Measurements from ENCODE around the gene SIX1.

Gene SIX1

GRCh38 chr14:60643463-60644314 is 5.6 kb downstream of the SIX1 start:
- no peak overlapping the region for H3K4me3 ChIP-seq (ENCODE audit: low read depth, low read length)

DNA sequence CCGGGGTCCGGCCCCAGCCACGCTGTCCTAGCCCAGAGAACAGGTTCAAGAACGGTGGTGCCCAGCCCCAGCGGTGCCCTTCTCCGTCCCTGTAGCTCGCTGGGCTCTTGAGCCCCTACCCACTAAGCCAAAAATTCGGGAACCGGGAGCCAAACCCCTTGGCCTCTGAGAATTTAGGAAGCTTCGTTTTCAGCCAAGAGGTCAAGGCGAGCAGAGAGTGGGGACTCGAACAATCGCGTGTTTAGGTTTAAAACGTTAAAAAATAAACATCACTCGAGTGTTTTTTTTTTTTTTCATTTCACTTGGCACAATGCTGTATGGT is 6.2 kb downstream of the SIX1 start:
- H3K4me3 ChIP-seq (ENCODE audit: low read depth, low read length), result no peak overlapping the region

DNA sequence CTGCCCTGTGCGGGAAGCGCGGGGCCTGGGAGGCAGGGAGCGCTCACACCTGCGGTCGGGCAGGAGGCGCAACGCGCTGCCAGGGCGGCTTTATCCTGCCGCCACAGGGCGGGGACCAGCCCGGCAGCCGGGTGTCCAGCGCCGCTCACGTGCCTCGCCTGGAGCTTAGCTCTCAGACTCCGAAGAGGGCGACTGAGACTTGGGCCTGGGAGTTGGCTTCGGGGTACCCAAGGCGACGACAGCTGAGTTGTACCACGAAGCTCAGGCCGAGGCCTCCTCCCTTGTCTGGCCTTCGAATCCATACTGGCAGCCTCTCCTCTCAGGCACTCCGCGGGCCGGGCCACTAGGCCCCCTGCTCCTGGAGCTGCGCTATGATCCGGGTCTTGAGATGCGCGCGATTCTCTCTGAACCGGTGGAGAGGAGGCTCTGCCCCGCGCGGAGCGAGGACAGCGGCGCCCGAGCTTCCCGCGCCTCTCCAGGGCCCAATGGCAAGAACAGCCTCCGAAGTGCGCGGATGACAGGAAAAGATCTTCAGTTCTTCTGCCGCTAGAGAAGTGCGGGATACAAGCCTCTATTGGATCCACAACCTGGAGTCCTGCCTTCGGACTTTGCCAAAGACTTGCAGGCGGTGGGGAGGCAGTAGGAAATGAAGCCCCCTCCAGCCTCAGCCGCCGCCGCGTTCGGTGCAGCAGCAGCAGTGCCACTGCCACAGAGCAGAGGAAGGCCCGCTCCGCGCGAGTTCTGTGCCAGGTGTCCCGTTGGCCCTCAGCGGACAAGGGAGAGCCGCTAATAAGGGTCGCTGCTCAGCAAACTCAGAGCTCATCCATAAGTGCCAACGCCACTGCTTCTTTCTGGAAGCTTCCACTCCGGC is 6.8 kb downstream of the SIX1 start:
- H3K4me3 ChIP-seq (ENCODE audit: low read depth, low read length), result no peak overlapping the region

DNA sequence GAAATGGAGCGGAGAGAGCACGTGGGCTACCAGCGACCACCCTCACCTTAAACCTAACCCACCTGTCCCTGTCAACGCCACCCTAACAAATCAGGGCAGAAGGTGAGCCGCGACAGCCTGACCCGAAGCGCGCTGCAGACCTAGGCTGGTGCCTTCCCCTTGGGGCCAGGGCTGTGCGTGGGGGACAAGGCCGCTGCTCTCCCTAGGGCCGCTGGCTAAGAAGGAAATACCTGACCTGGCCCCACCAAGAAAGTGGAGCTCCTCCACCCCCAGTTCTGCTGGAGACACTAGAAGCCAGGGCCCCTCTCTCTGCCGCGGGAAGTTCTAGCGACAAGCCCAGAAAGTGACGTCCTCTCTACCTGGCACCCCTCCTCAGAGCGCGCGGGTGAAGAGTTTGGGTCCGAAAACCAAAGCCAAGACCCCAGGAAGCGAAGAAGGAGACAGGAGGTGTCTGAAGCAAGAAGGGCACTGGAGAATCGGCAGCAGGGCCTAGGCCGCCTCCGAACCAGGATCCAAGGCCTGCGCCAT is 7.5 kb downstream of the SIX1 start:
- no peak overlapping the region for H3K4me3 ChIP-seq (ENCODE audit: low read depth, low read length)

- H3K4me3 ChIP-seq (ENCODE audit: low read depth, low read length), result no peak overlapping the region
Measured at GRCh38 chr14:60640859-60641741, 8.2 kb downstream of the SIX1 start.

- H3K4me3 ChIP-seq (ENCODE audit: low read depth, low read length), result no peak overlapping the region
Measured at GRCh38 chr14:60639674-60640073, 9.6 kb downstream of the SIX1 start.

- H3K4me3 ChIP-seq (ENCODE audit: low read depth, low read length), result peak overlapping the region; percentile 35
Measured at GRCh38 chr14:60637479-60638315, 11.6 kb downstream of the SIX1 start.

DNA sequence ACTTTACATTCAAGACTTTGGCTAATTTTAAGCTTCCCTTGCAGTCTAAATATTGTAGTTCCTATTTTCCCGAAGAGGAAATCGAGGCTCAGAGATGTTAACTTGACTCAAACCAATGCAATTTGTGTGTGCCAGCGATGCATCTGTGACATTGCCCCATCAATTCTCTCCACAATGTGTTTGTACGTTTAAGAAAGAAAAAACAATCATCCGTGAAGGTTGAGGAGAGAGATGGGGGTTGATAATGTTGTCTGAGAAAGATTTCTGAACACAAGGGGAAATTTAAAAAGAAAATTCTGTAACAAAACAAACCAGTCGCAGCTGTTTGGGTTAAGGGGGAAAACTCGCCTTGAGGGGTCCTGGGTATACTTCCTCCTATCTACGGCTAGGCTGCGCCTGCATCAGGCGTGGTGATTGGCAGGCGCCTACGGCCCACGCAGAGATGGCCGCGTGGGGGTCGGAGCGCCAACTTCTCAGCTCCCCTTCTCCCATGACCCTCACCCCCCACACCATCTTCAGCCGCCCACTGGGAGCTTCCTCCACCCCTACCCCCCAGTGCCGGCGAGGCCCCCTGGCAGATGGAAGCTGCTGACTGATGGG is 12.3 kb downstream of the SIX1 start:
- peak overlapping the region; percentile 35 for H3K4me3 ChIP-seq (ENCODE audit: low read depth, low read length)

- H3K4me3 ChIP-seq (ENCODE audit: low read depth, low read length), result no peak overlapping the region
Measured at GRCh38 chr14:60634153-60634552, 15.1 kb downstream of the SIX1 start.

- H3K4me3 ChIP-seq (ENCODE audit: low read depth, low read length), result no peak overlapping the region
Measured at GRCh38 chr14:60632777-60633176, 16.5 kb downstream of the SIX1 start.

DNA sequence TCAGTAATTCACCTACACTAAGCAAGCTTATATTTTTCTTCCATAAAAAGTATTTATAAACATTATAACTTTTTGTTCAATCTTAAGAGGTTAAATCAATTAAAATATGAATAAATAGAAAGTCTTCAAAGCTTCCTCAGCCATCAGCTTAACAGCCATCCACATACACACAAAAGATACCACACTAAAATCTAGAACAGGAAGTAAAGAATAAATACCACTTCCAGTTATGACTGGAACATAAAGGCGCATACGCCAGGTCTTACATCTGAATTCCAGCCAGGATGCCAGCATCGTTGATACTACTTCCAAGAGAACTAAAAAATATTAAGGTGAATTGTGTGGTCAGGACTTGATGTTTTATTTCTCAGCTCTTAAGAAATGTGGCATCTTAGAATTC is 17.0 kb downstream of the SIX1 start:
- no peak overlapping the region for H3K4me3 ChIP-seq (ENCODE audit: low read depth, low read length)

DNA sequence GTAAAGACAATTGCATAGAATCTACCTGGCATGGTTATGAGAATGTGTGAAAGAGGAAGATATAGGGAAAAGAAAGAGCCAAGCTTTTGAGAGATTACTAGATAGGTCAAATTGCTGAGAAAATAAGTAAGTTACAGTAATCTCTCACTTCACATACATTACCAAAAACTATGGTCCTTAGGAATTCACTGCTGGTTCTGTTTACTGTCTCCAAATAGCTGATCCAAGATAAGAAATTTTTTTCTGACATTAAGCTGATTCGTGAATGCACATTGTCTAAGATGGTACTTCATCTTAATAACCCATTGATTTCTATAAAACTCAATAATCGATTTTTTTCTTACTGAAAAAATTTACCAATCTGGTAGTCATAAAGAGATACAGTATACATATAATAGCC is 17.4 kb downstream of the SIX1 start:
- H3K4me3 ChIP-seq (ENCODE audit: low read depth, low read length), result no peak overlapping the region

- no peak overlapping the region for H3K4me3 ChIP-seq (ENCODE audit: low read depth, low read length)
Measured at GRCh38 chr14:60630129-60630528, 19.1 kb downstream of the SIX1 start.

DNA sequence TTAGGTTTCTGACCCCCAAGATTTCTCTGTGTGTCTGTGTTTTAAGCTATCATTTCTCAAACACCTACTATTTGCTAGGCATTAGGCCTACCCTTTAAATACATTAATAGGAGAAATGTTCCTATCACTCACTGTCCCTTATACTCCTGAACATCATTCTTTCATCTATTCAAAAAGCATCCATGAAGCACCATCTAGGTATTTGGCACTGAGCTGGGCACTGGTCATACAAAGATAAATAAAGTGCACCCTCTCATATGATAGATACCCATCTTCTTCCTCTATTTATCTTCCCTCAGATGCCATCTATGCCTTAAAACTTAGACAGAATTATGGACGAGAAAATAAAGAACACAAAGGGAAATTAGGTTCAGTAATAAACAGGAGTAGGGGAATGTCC is 20.4 kb downstream of the SIX1 start:
- no peak overlapping the region for H3K4me3 ChIP-seq (ENCODE audit: low read depth, low read length)

DNA sequence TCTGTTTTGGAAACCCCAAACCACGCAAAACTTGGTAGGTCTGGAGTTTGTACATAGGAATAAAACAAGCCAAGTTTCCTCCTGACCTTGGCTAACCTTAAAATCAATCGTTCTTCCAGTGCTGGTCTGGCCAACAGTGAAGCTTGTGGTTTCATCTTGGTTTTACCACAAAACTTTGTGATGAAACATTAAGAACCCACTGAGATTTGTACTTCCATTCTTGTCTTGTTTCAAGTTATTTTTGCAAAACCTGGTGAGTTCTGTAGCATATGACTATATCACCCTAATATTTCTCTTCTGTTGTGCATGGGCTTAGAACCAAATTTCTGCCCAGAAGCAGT is 26.4 kb downstream of the SIX1 start:
- no peak overlapping the region for H3K4me3 ChIP-seq (ENCODE audit: low read depth, low read length)

GRCh38 chr14:60622210-60622916 is 26.9 kb downstream of the SIX1 start:
- H3K4me3 ChIP-seq (ENCODE audit: low read depth, low read length), result no peak overlapping the region

DNA sequence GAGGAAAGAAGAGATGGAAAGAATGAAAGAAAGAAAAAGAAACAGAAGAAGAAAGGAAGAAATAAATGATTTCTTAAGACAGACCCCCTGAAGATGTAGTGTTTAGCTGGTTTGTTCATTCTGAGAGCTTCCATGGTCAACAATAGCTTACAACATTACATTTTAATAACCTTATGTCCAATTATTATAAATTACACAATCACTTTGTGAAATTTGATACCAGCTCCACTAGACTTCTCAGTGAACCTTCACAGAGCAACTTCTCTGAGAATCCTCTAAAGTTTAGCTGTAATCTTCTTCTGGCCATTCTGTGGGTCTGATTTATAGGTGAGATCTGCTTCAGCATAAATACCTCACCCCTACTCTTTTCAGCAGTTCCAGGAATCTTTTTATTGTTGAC is 27.9 kb downstream of the SIX1 start:
- no peak overlapping the region for H3K4me3 ChIP-seq (ENCODE audit: low read depth, low read length)

DNA sequence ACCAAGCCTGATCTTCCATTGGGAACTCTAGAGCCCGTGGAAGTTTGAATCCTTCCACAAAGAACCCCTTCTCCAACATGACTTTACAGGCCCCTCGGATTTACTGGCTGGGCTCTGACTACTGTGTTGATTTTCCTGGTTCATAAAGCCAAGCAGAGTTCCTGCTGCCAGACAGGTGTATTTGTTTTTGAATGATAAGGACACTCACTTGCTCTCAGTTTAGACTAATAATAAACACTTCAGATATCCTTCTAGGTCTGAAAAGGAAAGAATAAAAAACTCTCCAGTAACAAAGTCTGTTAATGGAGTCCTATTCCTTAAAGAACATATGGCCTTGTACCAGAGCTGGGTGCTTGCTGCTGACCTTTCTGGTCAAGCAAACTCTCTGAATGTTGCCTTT is 31.0 kb downstream of the SIX1 start:
- no peak overlapping the region for H3K4me3 ChIP-seq (ENCODE audit: low read depth, low read length)

- no peak overlapping the region for H3K4me3 ChIP-seq (ENCODE audit: low read depth, low read length)
Measured at GRCh38 chr14:60616461-60616959, 32.8 kb downstream of the SIX1 start.

Measured in iPS-11a (cell line).